Measurements from ENCODE around the gene GABRE. TPM values are rescaled to one million over a fixed set of nuclear protein-coding genes. Genes with fewer than 3 reads are reported as not detected.

Gene GABRE
- total RNA-seq, 1 donor from 2014 or later, result not detected

Other genes starting within 250 kb of the GABRE start
- gene CNGA2, start 239.9 kb downstream of the GABRE start, total RNA-seq, result not detected in 2 replicates
- not detected in 2 replicates for gene MAGEA4, start 61.8 kb downstream of the GABRE start, total RNA-seq
- gene MAGEA10, start 163.9 kb upstream of the GABRE start, total RNA-seq, result not detected in 2 replicates

Measured in activated T-helper 1 cell treated with anti-CD3 and anti-CD28 coated beads, Interleukin-12 subunit alpha, Interleukin-12 subunit beta, Interleukin-2, Interleukin-4 antibody, amounts not matched to agents 30 ng/mL and 10 ng/mL and 1 ng/mL, durations not matched to agents 14 hours and 24 hours and 36 hours (primary cell).